Activated CD4-positive, alpha-beta T cell treated with anti-CD3 and anti-CD28 coated beads for 48 hours (primary cell): ENCODE results near the gene ACSF3.
A peak's percentile ranks its signal among the peaks of the same experiment; 100 is the strongest.
"Not testable (repeated sequence)": the region's sequence is repeated elsewhere in the genome, so short reads cannot be mapped to it uniquely, and the experiment has no call there.

ENCODE experiments used
- DNase-seq: peaks from one replicate; pipeline ENCODE4 v3.0.0-alpha.2; 2020

The ACSF3 gene

DNA sequence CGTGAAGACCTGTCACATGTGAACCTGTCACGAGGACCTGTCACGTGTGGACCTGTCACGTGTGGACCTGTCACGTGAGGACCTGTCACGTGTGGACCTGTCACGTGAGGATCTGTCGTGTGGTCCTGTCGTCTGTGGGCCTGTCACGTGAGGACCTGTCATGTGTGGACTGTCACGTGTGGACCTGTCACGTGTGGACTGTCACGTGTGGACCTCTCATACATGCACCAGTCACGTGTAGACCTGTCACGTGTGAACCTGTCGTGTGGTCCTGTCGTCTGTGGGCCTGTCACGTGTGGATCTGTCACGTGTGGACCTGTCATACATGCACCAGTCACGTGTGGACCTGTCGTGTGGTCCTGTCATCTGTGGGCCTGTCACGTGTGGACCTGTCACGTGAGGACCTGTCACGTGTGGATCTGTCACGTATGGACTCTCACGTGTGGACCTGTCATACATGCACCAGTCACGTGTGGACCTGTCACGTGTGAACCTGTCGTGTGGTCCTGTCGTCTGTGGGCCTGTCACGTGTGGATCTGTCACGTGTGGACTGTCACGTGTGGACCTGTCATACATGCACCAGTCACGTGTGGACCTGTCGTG lies 19.5 kb upstream of the ACSF3 start:
- not testable (repeated sequence) for DNase-seq

DNA sequence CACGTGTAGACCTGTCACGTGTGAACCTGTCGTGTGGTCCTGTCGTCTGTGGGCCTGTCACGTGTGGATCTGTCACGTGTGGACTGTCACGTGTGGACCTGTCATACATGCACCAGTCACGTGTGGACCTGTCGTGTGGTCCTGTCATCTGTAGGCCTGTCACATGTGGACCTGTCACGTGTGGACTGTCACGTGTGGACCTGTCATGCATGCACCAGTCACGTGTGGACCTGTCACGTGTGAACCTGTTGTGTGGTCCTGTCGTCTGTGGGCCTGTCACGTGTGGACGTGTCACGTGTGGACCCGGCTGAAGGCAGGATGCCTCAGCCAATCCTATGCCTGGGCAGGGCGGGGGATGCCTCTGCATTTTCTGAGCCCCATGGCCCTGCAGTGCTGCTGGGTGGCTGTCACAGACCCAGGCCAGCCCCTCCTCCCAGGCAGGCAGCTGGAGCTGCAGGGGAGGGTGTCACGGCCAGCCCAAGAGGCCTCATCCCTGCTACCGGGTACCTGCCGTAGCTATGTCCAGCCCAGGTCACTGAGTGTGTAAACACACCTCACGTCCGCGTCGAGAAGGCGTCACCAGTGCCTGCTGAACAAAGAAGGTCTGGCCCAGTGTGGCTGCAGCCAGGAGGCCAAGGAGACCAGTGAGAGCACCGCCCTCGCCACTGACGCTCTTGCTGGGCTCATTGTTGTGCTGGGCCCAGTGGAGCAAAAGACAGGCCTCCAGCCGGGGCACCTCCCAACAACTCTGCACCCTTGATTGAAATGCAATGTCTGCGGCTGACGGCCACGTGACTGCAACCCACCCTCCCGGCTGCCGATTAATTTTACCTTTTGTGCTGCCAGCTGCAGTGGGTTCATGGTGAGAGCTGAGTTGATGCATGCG lies 18.6 kb upstream of the ACSF3 start:
- DNase-seq = no peak

GRCh38 chr16:89076159-89076558 lies 17.5 kb upstream of the ACSF3 start:
- no peak for DNase-seq

DNA sequence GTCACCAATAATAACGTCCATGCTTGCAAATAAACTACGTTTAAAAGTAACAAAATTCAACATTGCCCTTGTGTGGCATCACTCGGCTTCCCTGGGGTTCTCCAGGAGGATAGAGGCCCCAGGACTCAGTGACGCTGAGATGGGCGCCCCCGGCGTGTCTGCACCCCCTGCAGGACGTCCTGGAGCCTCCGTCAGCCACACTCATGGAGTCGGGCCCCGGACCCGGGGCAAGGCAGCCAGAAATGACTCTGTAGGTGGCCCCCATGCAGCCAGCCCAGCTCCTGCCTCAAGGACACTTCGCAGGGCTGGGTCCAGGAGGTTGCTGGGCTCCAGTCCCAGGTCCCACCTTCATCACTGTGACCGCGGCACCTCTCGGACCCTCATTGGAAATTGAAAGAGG lies 16.6 kb upstream of the ACSF3 start:
- DNase-seq = no peak

DNA sequence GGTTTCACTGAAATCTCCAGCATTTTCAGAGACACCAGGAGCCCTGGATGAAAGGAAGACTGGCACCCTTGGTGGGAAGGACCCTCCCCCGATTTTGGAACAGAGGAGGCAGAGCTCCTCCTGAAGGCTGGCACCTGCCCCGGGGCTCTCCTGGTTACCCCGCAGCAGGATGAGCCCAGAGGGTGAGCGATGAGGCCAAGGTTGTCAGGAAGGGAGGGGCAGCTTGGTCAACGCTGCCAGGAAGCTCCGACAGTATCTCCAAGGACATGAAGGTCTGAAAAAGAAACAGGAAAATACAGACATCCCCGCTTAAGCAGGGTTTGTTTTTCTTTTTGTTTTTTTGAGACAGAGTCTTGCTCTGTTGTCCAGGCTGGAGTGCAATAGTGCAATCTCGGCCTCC lies 15.5 kb upstream of the ACSF3 start:
- DNase-seq = no peak

DNA sequence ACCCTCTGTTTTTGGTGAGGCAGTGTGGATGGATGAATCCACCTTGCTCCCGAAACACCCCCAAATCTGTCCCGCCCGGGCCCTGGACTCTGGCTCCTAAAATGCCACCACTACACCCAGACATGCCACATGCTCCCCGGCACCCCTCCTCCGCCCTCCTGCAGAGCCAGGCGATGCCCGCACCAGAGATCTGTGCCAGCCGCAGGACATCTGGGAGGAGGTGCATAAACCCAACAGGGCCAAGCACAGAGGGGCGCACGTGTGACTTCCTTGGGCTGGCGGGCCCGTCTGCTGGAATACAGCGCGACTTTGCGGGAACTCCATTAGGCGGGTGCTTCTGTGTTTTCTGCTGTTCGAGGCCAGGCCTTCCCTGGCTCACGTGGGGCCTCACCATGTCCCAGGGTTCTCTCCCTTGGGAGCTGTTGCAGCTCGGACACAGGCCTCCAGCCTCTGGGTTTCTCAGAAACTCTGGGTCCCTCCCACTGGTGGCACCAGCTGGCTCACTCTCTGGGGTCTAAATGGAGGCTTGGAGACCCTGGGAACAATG lies 14.1 kb upstream of the ACSF3 start:
- no peak for DNase-seq

DNA sequence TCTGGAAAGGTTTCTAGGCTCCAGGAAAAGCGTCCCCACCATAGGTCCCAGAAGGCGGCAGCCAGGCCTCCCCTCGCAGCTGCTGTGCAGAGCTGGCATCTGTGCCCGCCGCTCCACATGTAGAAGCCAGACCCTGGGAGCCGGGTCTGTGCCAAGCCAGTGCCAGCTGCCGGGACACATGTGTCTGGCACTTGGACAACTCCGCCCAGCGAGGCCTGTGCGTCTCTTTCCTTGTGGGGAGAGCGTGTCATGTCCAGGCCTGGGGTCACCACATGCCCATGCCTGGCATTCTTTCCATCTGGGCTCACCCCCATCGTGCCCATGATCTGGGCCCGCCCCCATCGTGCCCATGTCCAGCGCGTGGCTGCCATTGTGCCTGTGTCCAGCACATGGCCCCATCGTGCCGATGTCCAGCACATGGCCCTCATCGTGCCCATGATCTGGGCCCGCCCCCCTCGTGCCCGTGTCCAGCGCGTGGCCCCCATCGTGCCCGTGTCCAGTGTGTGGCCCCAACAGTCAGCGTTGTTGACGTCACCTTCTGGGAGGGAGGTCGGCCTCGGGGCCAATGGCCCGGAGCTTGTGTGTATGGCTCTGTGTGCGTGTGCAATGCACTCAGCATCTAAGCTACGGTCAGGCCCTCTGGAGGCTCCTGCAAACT lies 13.3 kb upstream of the ACSF3 start:
- no peak for DNase-seq

DNA sequence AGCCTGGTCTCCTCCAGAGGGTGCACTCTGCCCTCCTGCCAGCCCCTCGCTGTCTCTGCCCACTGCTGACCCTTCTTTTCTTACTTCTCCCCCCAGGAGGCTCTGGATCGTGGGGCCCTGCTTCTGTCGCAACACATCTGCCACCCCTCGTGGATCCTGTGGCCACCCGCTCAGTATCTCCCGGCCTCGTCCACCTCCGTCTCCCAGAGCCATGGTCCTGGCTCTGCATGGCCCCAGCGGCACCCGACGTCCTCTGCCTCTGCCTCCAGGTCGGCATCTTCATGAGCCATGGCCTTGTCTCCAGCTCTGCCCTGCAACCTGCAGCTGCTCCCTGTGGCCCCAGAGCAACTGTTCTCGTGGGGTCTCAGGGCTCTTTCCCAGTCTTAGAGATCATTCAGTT lies 12.1 kb upstream of the ACSF3 start:
- DNase-seq = no peak

DNA sequence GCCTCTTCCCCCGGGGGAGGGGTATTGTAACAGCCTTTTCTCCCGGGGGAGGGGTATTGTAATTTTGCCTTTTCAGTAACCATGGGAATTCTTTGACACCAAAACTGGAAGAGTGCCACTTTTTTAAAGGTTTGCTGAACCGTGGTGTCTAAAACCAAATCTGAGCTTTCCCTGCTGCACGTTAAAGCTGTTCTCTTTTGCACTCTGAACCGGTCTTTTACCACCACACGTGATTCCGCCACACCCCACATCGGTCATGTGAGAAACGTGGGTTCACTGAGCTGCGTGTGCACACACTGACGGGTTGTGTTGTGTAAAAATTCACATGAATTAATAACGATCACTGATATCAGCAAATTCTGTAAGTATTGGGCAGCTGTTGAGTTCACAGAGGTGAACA lies 9.2 kb upstream of the ACSF3 start:
- DNase-seq = no peak

GRCh38 chr16:89084814-89085612 lies 8.6 kb upstream of the ACSF3 start:
- DNase-seq = no peak

- no peak for DNase-seq
Observed at GRCh38 chr16:89085755-89086154, 7.9 kb upstream of the ACSF3 start.

- DNase-seq = no peak
Observed at GRCh38 chr16:89087922-89088497, 5.6 kb upstream of the ACSF3 start.

DNA sequence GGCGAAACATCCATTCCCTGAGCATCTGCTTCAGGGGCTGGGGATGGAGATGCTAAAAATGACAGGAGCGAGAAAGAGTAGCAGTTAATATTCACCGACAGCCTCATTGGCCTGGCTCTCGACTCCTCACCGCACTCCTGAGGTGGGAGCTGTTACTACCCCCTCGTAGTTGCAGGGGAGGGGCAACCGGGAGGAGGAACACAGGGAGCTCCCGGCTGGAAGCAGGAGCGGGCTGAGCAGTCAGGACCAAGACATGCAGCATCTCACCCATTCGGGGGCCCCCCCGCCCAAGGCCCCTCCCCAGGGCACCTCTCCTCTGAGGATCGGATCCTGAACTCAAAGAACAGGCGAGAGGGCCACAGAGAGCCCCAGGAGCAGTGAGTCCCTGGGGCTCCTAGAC lies 4.5 kb upstream of the ACSF3 start:
- no peak for DNase-seq

GRCh38 chr16:89090182-89090630 lies 3.4 kb upstream of the ACSF3 start:
- no peak for DNase-seq

- no peak for DNase-seq
Observed at GRCh38 chr16:89090669-89091426, 2.8 kb upstream of the ACSF3 start.

- DNase-seq = no peak
Observed at GRCh38 chr16:89092013-89092412, 1.6 kb upstream of the ACSF3 start.

DNA sequence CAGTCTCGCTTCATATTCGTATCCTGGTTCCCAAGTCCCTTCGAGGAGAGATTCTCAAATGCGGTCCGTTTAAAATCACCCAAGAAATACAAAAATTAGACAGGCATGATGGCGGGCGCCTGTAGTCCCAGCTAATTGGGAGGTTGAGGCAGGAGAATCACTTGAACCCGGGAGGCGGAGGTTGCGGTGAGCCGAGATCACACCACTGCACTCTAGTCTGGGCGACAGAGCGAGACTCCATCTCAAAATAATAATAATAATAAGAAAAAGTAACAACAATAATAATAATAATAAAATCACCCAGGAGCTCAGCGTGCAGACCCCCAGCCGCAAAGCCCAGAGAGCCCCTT lies 425 bp upstream of the ACSF3 start:
- DNase-seq = not testable (repeated sequence)

GRCh38 chr16:89094252-89094879 lies 714 bp downstream of the ACSF3 start:
- DNase-seq = peak; percentile 45

- DNase-seq = no peak
Observed at GRCh38 chr16:89094880-89095258, 1.2 kb downstream of the ACSF3 start.

GRCh38 chr16:89095491-89095951 lies 1.9 kb downstream of the ACSF3 start:
- DNase-seq = no peak

- no peak for DNase-seq
Observed at GRCh38 chr16:89096042-89096717, 2.5 kb downstream of the ACSF3 start.
